Liver (tissue), 9 donors: Measurements from ENCODE around the gene ZNF862. TPM values are rescaled to one million over a fixed set of nuclear protein-coding genes. Genes with fewer than 3 reads are reported as not detected.

Experiments
- DNase-seq: peaks from one replicate; pipeline ENCODE4 v3.0.0-alpha.2; 2017; ENCODE audit warnings: low spot score
- H3K27ac ChIP-seq, 2 donors: one replicate each; pipeline ENCODE4 v1.7.0; 2013; ENCODE audit warnings: inconsistent platforms in 2 of 2, low read length in 2 of 2, control low read depth in 1 of 2, low read depth in 1 of 2, mild to moderate bottlenecking in 1 of 2
- H3K27me3 ChIP-seq, 4 donors: one replicate each; pipeline versions ENCODE4 v1.6.1 to v1.7.0; 2013; ENCODE audit warnings: low read length in 3 of 4, inconsistent platforms in 1 of 4, mild to moderate bottlenecking in 1 of 4, moderate library complexity in 1 of 4; ENCODE audit not compliant: control insufficient read depth in 4 of 4, insufficient read depth in 4 of 4
- H3K36me3 ChIP-seq, 4 donors: one replicate each; pipeline versions ENCODE4 v1.6.1 to v1.7.0; 2013; ENCODE audit warnings: low read length in 3 of 4, mild to moderate bottlenecking in 3 of 4, low read depth in 1 of 4, moderate library complexity in 1 of 4; ENCODE audit not compliant: control insufficient read depth in 4 of 4, insufficient read depth in 3 of 4
- H3K4me1 ChIP-seq, 4 donors: one replicate each; pipeline versions ENCODE4 v1.6.1 to v1.7.0; 2013; ENCODE audit warnings: low read length in 3 of 4, mild to moderate bottlenecking in 3 of 4, moderate library complexity in 1 of 4; ENCODE audit not compliant: control insufficient read depth in 4 of 4, insufficient read depth in 4 of 4
- H3K4me3 ChIP-seq, 3 donors: one replicate each; pipeline versions ENCODE4 v1.6.1 to v1.7.0; 2013; ENCODE audit warnings: low read length in 3 of 3, control low read depth in 1 of 3, low read depth in 1 of 3, mild to moderate bottlenecking in 1 of 3
- H3K9ac ChIP-seq, 2 donors: one replicate each; pipeline ENCODE4 v1.7.0; 2013; ENCODE audit warnings: low read length in 2 of 2, mild to moderate bottlenecking in 2 of 2, moderate library complexity in 2 of 2, control low read depth in 1 of 2, low read depth in 1 of 2
- H3K9me3 ChIP-seq, 4 donors: one replicate each; pipeline versions ENCODE4 v1.6.1 to v1.7.0; 2013; ENCODE audit warnings: low read length in 3 of 4; ENCODE audit not compliant: control insufficient read depth in 4 of 4
- ATF3 ChIP-seq: IDR thresholded peaks from 2 replicates; pipeline ENCODE4 v1.6.1; 2016; ENCODE audit warnings: antibody characterized with exemption
- EGR1 ChIP-seq, 2 donors: IDR thresholded peaks; 2 replicates each; pipeline ENCODE4 v1.6.1; 2016 to 2018; ENCODE audit warnings: antibody characterized with exemption in 2 of 2, low read depth in 2 of 2
- FOXA2 ChIP-seq: IDR thresholded peaks from 2 replicates; pipeline ENCODE4 v1.6.1; 2016; ENCODE audit warnings: antibody characterized with exemption
- HNF4A ChIP-seq, 2 donors: conservative IDR thresholded peaks; 2 replicates each; pipeline ENCODE4 v1.6.1; 2016; ENCODE audit warnings: antibody characterized with exemption in 2 of 2, mild to moderate bottlenecking in 2 of 2
- HNF4G ChIP-seq: IDR thresholded peaks from 2 replicates; pipeline ENCODE4 v1.6.1; 2016; ENCODE audit warnings: antibody characterized with exemption
- JUND ChIP-seq, 2 donors: IDR thresholded peaks; 2 replicates each; pipeline ENCODE4 v1.6.1; 2016; ENCODE audit warnings: antibody characterized with exemption in 2 of 2
- MAX ChIP-seq: IDR thresholded peaks from 2 replicates; pipeline ENCODE4 v1.6.1; 2016; ENCODE audit warnings: antibody characterized with exemption
- NR2F2 ChIP-seq: IDR thresholded peaks from 2 replicates; pipeline ENCODE4 v1.6.1; 2016; ENCODE audit warnings: antibody characterized with exemption
- RAD21 ChIP-seq, 2 donors: IDR thresholded peaks; 2 replicates each; pipeline ENCODE4 v1.6.1; 2016; ENCODE audit warnings: antibody characterized with exemption in 2 of 2, mild to moderate bottlenecking in 2 of 2
- REST ChIP-seq: IDR thresholded peaks from 2 replicates; pipeline ENCODE4 v1.6.1; 2016; ENCODE audit warnings: antibody characterized with exemption, mild to moderate bottlenecking
- RXRA ChIP-seq, 2 donors: IDR thresholded peaks; 2 replicates each; pipeline ENCODE4 v1.6.1; 2017 to 2018; ENCODE audit warnings: antibody characterized with exemption in 2 of 2, mild to moderate bottlenecking in 1 of 2
- SP1 ChIP-seq: IDR thresholded peaks from 2 replicates; pipeline ENCODE4 v1.6.1; 2018; ENCODE audit warnings: antibody characterized with exemption, mild to moderate bottlenecking
- TAF1 ChIP-seq: conservative IDR thresholded peaks from 2 replicates; pipeline ENCODE4 v1.6.1; 2016; ENCODE audit warnings: antibody characterized with exemption, mild to moderate bottlenecking
- YY1 ChIP-seq: IDR thresholded peaks from 2 replicates; pipeline ENCODE4 v1.6.1; 2016; ENCODE audit warnings: antibody characterized with exemption, mild to moderate bottlenecking
- ZBTB33 ChIP-seq: IDR thresholded peaks from 2 replicates; pipeline ENCODE4 v1.6.1; 2016; ENCODE audit warnings: antibody characterized with exemption
- WGBS: extraction: QIAGEN DNeasy Blood & Tissue Kit; methylation state at CpG from one replicate; pipeline ENCODE4 v1.1.7; 2013; 5-methylcytosine and 5-hydroxymethylcytosine counted together
- polyA plus RNA-seq, 2 donors: library from polyadenylated mRNA; stranded (reverse) in 1 of 2; unstranded in 1 of 2; fragments of 200-250 nt in 1 of 2; fragments of >200 nt in 1 of 2; fragmentation: Nextera tagmentation in 1 of 2; extraction: Ambion mirVana in 1 of 2; gene quantifications; one replicate each; pipeline versions ENCODE4 v1.2.1 to v1.2.3, GENCODE V29; 2013 to 2015
- total RNA-seq, 2 donors: library from RNA; depleted of rRNA; stranded (reverse); fragments of >200 nt; gene quantifications; one replicate each; pipeline ENCODE4 v1.2.3, GENCODE V29; 2014
- donor health status: healthy.
- donor health status: healthy.
- donor health status: healthy.
- donor health status: healthy.
- donor health status: healthy.

ZNF862 gene
- total and polyA plus RNA-seq, 4 donors: 1.9 to 9.4 (median 3.8) TPM

- no peaks in the 10 kb centered on the region for H3K4me1 ChIP-seq
- TF ChIP-seq JUND (IDR thresholded peaks at IDR 0.05) (no peak), MAX (no peak), NR2F2 (no peak), RAD21 (IDR thresholded peaks at IDR 0.05) (no peak), HNF4A (conservative IDR thresholded peaks at IDR 0.05) (no peak)
- no peaks in the 10 kb centered on the region for H3K9me3 ChIP-seq
- DNase-seq: no peak
- H3K27ac ChIP-seq: no peak overlapping the region
- H3K36me3 ChIP-seq: peaks cover 3 to 34% (median 6%) of the 10 kb centered on the region in 4 donors
- H3K27me3 ChIP-seq: no peaks in the 10 kb centered on the region
- H3K4me3 ChIP-seq: no peak overlapping the region
- 95% methylated on average over 4 of the region's 4 CpGs for WGBS
- H3K9ac ChIP-seq: no peak overlapping the region
Observed at GRCh38 chr7:149863500-149863899, 25.3 kb downstream of the ZNF862 start.

- H3K27ac ChIP-seq: no peak overlapping the region
- no peak for DNase-seq
- no peak overlapping the region for H3K4me3 ChIP-seq
- no peaks in the 10 kb centered on the region for H3K27me3 ChIP-seq
- H3K9ac ChIP-seq: no peak overlapping the region
- WGBS: 95% methylated on average over 8 of the region's 8 CpGs
- H3K9me3 ChIP-seq: no peaks in the 10 kb centered on the region
- TF ChIP-seq RXRA (IDR thresholded peaks at IDR 0.05) (no peak), ATF3 (no peak), TAF1 (no peak), FOXA2 (no peak), EGR1 (IDR thresholded peaks at IDR 0.05; ENCODE audit: low read depth in 2 of 2) (no peak), YY1 (no peak), JUND (IDR thresholded peaks at IDR 0.05) (no peak), HNF4A (conservative IDR thresholded peaks at IDR 0.05) (no peak)
- peaks cover 3 to 34% (median 6%) of the 10 kb centered on the region in 4 donors for H3K36me3 ChIP-seq
- H3K4me1 ChIP-seq: no peaks in the 10 kb centered on the region
Observed at GRCh38 chr7:149864023-149864422, 25.8 kb downstream of the ZNF862 start.

- TF ChIP-seq ATF3 (no peak), RXRA (IDR thresholded peaks at IDR 0.05) (no peak), MAX (no peak), FOXA2 (no peak), SP1 (no peak), RAD21 (IDR thresholded peaks at IDR 0.05) (no peak), EGR1 (IDR thresholded peaks at IDR 0.05; ENCODE audit: low read depth in 2 of 2) (no peak), HNF4G (no peak), REST (no peak), ZBTB33 (no peak)
- 98% methylated on average over 12 of the region's 12 CpGs for WGBS
- peaks cover 3 to 29% (median 6%) of the 10 kb centered on the region in 4 donors for H3K36me3 ChIP-seq
- H3K27ac ChIP-seq: no peak overlapping the region
- H3K27me3 ChIP-seq: no peaks in the 10 kb centered on the region
- H3K4me3 ChIP-seq: no peak overlapping the region
- DNase-seq: no peak
- no peaks in the 10 kb centered on the region for H3K4me1 ChIP-seq
- no peaks in the 10 kb centered on the region for H3K9me3 ChIP-seq
- H3K9ac ChIP-seq: no peak overlapping the region
Observed at GRCh38 chr7:149864751-149865150, 26.6 kb downstream of the ZNF862 start.
